Mucosa of gallbladder (tissue), 1 donor: ENCODE measurements around the gene SSBP2. TPM values are rescaled to one million over a fixed set of nuclear protein-coding genes. Genes with fewer than 3 reads are reported as not detected.
"Not testable (repeated sequence)": the region's sequence is repeated elsewhere in the genome, so short reads cannot be mapped to it uniquely, and the experiment has no call there.

Experiments
- DNase-seq: peaks from one replicate; pipeline ENCODE4 v3.0.0-alpha.2; 2020; ENCODE audit warnings: low spot score
- total RNA-seq: library from RNA; stranded (reverse); gene quantifications from one replicate; pipeline ENCODE4 v1.2.1, GENCODE V29; 2021
- donor health status: DM: no; HTN: no; CAD: no.

The SSBP2 gene
- total RNA-seq, 1 donor from 2014 or later = 67.5 TPM

DNA sequence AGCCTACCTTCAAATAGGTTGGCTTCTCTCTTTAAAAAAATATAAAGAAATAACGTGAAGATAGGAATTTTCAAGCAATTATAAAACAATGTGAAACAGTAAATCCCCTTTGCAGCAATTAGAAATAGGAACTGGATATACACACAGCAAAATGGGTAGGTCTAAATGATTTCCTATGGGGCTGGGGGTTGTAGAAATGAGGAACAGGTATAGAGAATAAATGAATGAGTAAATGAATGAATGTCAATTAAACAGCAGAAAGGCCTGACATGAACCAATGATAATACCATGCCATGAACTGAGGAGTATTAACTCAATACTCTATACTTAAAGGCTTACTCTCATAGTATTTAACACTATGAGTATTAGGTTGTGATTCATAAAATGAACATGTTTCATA is 21.6 kb downstream of the SSBP2 start:
- no peak for DNase-seq

DNA sequence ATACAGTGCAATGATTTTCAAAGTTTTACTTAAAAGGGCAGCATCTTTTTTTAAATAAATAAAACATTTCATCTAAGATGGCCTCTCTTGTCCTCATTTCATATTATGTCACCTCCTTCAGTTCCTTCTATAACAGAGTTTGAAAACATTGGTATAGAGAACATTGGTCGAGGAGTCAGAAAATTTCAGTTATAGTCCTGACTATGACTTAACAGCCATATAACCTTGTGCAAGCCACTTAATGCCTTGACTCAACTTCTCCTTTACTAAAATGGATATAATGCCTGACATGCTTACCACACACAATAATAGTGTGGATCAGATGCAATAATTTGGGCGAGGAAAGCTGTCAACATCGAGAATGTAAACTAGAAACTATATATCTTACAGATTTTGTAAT is 22.6 kb downstream of the SSBP2 start:
- DNase-seq = no peak

DNA sequence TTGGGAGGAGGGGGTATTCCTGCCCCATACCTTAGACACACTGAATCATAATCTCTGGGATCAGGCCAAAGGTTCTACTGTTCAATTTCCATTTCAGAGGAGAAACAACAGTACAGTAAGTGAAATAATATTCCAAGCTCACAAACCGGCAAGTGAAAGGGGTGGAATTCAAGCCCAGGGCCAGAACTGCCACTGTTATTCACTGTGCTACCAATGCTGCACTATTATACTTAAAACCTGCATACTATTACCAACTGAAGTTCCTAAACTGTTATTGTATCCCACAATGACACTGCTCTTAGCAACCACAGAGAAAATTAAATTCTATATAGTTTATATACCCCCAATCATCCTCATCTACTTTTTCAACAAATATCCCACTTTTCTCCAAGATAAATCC is 24.6 kb downstream of the SSBP2 start:
- DNase-seq = no peak

DNA sequence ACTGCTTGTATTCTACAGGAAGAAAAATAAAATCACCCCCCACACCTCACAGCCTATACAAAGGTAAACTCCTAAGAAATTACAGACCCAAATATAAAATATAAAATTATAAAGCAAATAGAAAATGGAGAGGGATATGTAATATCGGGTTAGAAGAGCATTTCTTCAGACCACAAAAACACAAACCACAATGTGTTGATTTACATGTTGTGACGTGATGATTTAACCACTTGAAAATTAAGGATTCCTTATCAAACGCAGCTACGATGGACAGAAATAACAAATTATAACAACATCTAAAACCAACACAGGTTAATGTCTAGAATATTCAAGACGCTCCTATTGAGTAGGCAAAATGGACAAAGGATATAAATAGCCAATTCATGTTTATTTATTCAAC is 26.3 kb downstream of the SSBP2 start:
- DNase-seq = no peak

DNA sequence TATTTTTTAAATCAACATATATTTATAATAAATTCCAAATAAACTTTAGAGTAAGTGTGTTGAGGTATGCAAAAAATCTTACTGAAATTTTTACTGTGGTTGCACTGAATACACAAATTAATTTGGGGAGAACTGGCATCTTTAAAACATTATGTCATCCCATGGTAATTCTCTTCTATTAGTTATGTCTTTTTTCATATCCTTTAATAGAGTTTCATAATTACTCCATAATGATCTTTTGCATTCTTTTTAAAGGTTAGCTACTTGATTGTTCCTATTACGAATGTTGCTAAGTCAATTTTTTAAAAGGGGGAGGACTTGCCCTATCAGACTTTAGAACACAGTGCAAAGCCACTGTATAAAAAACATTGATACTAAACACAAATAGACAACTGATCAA is 26.8 kb downstream of the SSBP2 start:
- DNase-seq = no peak

DNA sequence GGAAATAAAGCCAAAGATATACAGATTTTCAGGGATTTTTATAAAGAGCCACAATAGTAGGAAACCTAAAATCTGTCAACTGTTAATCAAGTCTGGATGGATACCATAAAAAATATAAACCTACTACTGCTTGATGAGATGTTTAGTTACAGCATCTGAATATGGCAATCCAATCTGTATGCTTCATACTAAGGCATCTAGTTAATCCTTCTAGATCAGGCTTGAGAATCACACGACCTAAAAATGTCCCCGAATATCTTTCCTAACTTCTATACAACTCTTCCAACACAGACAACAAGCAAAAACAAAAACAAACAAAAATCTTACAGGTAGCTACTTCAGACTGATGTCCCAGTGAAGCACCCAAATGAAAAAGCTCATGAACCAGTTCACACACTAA is 29.8 kb downstream of the SSBP2 start:
- no peak for DNase-seq

DNA sequence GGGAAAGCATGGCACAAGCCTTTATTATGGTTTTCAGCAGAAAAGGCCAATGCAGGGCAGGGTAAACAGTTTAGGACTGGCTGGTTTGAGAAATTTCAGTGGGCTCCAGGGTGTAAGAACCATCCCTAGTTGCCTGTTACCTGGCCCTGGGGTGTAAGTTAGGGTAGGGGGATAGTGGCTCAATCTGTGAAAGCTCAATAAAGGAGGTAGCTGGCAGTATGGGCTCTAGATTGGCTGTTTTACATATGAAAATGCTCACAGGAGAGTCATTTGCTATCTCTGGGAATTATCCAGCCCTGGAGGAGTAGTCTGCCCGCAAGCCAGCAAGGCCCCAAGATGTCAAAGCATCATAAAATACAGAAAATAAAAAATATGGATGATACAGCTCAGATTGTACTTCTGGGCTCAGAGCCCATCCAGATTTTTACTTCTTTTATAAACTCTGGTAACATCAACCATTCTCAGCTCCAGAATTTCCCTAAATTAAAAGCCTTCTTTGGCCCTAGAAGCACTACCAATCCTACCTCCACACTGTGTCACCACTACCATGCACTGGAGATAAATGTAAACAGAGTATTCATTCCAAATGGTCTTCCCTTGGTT is 31.1 kb downstream of the SSBP2 start:
- DNase-seq = no peak

DNA sequence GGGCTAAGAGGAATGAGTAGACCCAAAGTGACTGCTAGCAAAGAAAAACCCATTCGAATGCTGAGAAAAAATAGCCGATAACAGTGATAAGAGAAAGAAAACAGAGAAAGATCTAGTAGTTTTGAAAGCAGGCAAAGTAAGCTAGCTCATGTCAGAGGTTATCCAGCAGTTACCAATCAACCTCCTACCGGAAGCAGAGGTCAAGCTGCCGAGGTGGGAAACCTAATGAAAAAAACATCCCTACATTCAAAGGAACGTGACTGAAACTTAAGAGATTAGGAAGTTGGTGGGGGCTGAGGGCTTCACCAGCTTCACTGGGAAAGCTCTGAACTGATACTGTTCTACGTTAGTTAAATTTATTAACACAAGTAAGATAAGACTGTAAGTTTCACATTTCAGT is 32.6 kb downstream of the SSBP2 start:
- no peak for DNase-seq

DNA sequence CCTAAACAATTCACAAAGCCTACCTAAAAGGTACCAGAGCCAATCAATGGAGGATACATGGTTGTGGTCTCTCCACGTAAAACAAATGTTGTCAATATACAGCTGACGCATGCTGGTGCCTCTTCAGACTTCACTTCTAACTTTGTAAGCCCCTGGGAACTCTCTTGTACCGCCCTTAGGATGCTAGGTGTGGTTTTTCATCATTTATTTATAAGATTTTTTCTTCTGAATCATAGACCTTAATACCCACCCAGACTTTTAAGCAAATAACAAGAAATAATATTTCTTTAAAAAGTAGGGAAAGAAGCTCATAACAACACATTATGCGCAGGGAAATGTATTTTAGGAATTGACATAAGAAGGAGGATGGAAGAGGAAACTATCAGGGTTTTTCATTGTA is 33.0 kb downstream of the SSBP2 start:
- DNase-seq = no peak

DNA sequence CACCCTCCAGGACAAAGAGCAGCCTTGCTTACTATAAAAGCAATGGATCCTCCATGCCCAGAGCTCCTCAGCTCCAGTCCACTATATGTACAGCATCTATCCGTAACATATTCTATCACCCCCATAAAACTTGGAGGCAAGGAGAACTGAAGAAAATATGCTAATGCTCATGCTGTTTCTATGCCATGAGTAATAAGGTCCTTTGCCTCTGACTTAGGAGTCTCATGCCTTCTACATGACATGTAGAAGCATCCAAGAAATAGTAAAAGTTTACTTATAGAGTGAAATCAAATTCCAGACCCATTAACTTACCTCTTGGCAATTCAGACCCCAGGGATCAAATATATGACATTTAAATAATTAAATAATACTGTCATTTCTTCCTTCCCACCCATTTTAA is 33.7 kb downstream of the SSBP2 start:
- no peak for DNase-seq

DNA sequence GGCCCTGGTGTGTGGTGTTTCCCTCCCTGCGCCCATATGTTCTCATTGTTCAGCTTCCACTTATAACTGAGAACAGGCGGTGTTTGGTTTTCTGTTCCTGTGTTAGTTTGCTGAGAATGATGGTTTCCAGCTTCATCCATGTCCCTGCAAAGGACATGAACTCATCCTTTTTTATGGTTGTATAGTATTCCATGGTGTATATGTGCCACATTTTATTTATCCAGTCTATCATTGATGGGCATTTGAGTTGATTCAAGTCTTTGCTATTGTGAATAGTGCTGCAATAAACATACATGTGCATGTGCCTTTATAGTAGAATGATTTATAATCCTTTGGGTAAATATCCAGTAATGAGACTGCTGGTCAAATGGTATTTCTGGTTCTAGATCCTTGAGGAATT is 36.8 kb downstream of the SSBP2 start:
- DNase-seq = not testable (repeated sequence)

DNA sequence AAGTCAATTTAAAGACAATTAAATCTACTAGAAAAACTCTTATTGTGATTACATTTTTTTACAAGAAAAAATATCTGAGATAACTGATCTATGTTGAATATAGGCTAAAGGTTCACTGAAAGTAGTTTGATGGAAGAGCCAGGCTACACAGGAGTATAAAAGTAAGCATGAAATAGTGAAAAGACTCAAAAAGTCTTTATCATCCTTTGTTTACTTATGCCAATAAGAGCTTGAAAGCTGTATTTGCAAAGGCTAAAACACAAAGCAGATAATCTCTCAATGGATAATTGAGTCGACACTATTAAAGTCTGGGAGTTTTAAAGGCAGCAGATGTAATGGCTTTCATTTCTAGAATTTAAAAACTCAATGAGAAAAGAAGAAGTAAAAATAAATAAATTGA is 42.0 kb downstream of the SSBP2 start:
- DNase-seq = no peak

DNA sequence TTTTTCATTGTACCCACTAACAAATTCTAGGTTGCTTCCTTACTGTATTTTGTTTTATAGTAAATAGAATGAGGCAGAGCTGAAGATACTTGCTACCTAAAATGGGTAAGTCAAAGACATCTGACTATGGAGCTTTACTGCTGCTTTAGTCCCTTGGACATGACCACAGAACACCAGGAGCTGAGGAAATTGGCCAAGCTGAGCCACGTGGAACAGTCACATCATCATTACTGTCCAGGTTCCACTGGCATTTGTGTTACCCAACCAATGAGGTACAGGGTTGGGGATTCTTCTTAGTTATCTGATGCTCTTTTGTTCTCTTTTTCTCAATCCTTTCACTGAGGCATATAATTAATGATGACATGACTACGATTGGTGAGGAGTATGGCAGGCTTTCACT is 47.1 kb downstream of the SSBP2 start:
- no peak for DNase-seq

DNA sequence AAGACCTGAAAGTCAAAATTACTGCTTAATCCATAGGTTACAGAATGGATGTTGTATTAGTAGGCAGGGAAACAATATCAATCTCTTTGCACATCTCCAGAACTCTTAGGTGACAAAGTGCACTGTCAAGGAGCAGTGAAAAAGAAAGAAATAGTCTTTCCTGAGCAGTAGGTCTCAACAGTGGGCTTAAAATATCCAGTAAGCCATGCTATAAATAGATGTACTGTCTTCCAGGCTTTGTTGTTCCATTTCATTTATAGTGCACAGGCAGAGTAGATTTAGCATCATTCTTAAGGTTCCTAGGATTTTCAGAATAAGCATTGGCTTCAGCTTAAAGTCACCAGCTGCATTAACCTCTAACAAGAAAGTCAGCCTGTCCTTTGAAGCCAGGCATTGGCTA is 50.7 kb downstream of the SSBP2 start:
- DNase-seq = no peak

DNA sequence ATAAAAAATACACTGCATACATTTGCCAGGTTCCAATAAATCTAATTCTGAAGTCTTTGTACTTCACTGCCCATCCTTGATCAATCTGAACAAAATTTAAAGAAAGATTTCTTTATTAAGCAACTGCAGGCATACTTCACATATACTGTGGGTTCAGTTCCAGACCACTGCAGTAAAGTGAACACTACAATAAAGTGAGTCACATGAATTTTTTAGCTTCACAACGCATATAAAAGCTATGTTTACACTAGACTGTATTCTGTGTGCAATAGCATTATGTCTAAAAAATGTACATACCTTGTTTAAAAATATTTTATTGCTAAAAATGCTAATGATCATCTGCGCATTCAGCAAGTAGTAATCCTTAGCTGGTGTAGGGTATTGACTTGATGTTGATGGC is 52.1 kb downstream of the SSBP2 start:
- no peak for DNase-seq

DNA sequence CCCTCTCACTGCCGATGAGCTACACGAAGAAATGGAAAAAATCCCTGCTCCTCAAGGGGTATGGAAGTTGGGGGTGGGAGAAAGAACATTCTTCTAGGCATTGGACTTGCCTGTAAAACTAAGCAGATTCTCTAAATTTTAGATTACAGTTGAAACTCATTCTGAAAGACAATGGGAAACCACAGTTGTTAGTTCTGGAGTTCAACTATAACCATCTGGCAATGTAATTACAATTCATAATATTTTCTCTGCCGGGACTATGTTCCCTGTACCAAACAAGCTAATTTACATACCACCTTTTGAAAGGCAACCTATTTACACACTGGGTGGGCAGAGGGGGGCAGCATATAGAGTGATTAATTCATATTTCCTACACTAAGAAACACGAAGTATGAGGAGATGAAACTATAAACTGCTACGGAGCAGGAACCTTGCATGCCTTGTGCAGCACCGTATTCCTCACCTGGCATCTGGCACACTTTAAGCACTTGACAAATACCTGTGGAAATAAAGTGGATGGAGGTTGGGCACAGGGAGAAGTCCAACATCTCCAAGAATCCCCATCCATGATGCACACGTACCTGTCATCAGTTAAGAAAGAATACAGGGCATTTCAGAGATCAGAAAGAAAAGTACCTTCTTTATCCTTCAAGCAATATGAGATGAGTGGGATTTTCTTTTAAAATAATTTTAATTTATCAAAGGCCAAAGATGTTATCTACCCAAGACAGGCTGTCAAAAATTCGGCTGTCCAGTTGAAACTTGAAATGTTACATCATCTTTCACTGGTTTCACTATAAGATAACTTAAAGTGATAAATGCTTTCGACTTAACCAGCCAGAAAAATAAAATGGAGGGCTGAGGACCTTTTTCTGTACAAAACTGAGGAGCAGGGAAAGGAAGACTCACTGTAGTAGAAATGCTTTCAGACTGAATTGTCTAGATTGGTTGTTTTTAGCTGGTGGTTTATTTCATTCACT is 54.2 kb downstream of the SSBP2 start:
- no peak for DNase-seq

DNA sequence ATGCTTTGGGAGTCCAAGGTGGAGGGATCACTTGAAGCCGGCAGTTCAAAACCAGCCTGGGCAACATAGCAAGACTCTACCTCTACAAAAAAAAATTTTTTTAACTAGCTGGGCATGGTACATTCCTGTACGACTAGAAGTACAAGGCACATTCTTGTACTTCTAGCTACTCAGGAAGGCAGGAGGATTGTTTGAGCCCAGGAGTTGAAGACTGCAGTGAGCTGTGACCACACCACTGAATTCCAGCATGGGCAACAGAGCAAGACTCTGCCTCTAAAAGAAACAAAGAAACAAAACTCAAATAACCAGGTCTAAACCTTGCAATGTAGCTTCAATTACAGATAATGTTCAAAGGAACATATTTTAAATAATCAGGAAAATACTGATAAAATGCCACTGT is 56.2 kb downstream of the SSBP2 start:
- DNase-seq = no peak

DNA sequence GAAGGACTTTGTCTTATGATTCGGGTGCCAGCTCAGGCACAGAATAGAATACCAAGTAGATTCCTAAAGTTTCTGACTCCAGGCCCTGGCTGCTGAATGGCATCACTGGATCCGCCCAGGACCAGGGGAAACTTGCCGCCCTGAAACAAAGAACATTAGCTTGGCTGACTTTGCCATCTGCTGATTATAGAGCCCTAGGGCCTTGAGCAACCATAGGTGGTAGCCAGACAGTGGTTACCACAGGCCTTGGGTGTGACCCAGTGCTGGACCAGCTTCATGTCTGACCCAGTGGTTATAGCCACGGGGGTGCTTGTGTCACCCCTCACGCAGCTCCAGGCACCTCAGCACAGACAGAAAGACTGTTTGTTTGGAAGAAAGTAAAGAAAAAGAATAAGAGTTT is 62.7 kb downstream of the SSBP2 start:
- no peak for DNase-seq

DNA sequence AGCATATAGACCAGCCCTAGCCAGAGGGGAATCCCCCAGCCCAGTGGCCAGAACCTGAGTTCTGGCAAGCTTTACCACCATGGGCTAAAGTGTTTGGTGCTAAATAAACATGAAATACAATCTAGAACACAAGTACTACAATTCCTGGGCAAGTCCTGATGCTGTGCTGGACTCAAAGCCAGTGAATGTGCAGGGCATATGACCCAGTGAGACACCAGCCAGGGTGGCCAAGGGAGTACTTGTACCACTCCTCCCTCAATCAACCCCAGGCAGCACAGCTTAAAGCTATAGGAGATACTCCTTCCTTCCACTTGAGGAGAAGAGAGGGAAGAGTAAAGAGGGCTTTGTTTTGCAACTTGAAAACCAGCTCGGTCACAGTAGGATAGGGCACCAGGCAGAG is 63.6 kb downstream of the SSBP2 start:
- DNase-seq = no peak

DNA sequence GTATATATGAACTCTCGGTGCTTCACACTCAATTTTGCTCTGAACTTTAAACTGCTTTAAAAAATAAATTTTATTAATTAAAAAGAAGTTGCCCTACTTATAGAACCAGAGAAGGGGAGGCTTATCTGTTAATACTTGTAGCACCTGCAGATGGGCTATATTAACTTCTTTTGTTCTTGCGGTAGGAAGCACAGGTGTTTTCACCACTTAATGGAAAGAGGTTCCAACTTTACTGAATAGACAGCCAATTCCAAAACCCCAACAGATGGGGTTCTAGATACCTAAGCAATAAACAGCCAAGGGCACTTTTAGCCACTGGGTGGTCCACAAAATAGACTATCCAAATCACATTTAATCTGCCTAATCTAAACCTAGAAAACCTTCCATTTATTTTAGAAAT is 65.4 kb downstream of the SSBP2 start:
- DNase-seq = no peak

DNA sequence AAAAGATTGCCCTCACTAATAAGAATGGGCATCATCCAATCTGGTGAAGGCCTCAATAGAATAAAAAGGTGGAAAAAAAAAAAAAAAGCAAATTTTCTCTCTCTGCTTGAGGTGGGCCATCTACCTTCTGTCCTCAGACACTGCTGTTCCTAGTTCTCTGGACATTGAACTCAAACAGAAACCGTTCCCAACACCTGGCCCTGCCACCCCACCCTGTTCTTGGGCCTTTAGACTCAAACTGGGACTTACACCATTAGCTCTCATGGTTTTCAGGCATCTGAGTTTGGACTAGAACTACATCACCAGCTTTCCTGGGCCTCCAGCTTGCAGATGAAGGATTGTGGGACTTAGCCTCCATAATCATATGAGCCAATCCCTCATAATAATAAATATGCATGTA is 71.0 kb downstream of the SSBP2 start:
- DNase-seq = no peak

DNA sequence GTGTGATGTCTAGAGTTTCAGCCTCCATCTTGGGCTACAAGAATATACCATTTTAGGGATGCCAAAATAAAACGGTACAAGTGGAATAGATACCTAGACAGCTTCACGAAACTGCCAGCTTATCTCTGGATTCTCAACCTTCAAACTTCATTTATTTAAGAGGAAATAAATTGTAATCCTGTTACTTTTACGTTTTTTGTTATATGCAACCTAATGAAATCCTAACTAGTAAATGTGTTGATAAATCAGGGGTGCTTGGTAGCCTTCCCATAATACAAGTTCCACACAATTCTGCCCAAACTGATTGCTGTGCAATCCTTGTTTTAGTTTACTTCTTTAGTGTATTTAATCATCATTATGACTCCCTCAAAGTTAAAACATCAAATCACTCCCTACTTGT is 75.5 kb downstream of the SSBP2 start:
- no peak for DNase-seq

DNA sequence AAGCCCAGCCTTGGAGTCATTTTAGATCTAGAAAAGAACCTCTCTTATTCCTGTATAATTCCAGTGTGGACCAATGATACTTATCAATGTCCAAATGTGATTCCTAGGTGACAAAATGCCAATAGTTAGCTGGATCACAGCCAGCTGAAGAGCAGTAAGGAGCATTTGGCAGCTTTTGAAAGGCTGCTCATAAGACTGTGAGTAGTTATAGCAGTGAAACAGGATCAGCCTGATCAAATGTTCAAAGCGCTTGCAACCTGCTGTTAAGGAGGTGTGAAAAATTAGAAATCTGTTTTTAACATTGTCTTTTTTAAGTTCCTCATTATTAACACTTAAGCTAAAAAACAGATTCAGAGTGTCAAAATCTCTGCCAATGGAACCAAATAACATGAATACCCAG is 85.1 kb downstream of the SSBP2 start:
- no peak for DNase-seq

DNA sequence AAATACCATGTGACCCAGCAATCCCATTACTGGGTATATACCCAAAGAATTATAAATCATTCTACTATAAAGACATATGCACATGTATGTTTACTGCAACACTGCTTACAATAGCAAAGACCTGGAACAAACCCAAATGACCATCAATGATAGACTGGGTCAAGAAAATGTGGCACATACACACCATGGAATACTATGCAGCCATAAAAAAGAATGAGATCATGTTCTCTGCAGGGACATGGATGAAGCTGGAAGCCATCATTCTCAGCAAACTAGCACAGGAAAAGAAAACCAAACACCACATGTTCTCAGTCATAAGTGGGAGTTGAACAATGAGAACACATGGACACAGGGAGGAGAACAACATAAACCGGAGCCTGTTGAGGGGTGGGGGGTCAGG is 90.3 kb downstream of the SSBP2 start:
- not testable (repeated sequence) for DNase-seq
